ENCODE measurements around the gene INPP5D.
"Not testable (repeated sequence)": the region's sequence is repeated elsewhere in the genome, so short reads cannot be mapped to it uniquely, and the experiment has no call there.

INPP5D gene

DNA sequence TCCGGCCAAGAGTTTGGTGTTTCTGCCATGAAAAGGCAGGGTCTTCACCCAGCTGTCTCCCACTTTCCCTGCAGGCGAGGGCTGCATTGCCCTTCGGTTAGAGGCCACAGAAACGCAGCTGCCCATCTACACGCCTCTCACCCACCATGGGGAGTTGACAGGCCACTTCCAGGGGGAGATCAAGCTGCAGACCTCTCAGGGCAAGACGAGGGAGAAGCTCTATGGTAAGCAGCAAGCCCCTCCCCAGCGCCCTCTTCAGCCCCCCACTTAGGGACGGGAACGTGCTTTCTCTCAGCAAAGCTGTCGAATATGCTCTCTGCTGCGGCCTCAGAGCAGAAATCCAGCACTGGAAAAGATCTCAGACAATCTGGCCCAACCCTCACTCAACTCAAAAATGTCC is 133.6 kb downstream of the INPP5D start:
- no peaks in the 10 kb centered on the region for H3K27me3 ChIP-seq (ENCODE audit: control insufficient read depth, insufficient read depth, low read length)
- H3K9ac ChIP-seq (ENCODE audit: low read length), result no peak overlapping the region
- H3K4me1 ChIP-seq (ENCODE audit: control insufficient read depth, insufficient read depth, low read length), result no peaks in the 10 kb centered on the region
- H3K9me3 ChIP-seq (ENCODE audit: control insufficient read depth, low read length), result no peaks in the 10 kb centered on the region
- H3K4me3 ChIP-seq (ENCODE audit: low read length), result no peak overlapping the region
- no peaks in the 10 kb centered on the region for H3K36me3 ChIP-seq (ENCODE audit: control insufficient read depth, insufficient read depth, low read length)

DNA sequence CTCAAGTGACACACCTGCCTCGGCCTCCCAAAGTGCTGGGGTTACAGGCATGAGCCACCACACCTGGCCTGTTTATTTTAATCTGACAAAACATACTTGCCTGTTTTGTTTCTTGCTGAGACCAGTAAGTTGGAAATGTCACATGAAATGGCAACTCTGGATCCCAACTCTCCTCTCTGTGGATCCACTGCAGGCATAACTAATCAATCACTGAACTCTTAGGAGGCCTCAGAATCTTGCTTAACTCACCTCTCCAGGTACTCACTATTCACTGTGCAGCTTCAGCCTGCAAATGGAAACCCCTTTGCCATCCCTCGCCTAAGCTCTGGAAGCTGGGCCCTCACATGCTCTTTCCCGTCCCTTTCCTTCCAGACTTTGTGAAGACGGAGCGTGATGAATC is 134.9 kb downstream of the INPP5D start:
- H3K27me3 ChIP-seq (ENCODE audit: control insufficient read depth, insufficient read depth, low read length), result no peaks in the 10 kb centered on the region
- no peak overlapping the region for H3K9ac ChIP-seq (ENCODE audit: low read length)
- H3K9me3 ChIP-seq (ENCODE audit: control insufficient read depth, low read length), result no peaks in the 10 kb centered on the region
- no peak overlapping the region for H3K4me3 ChIP-seq (ENCODE audit: low read length)
- no peaks in the 10 kb centered on the region for H3K36me3 ChIP-seq (ENCODE audit: control insufficient read depth, insufficient read depth, low read length)
- H3K4me1 ChIP-seq (ENCODE audit: control insufficient read depth, insufficient read depth, low read length), result no peaks in the 10 kb centered on the region

DNA sequence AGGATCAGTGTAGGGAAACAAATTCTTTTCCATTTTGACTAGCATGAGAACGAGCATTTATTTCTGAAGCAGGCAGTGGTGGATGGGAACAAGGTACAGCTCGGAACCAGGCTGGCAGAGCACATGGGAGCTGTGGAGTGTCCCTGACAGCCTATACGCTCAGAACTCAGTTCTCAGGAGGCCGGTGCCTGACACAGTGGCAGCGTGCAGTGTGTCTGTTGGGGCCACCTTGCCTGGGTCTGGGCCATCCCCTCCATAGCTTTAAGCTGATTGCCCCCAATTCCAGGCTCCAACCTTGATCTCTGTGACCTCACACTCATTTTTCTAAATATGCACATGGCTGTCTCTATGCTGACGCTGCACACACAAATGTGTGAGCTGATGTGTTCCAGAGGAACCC is 136.9 kb downstream of the INPP5D start:
- Histone ChIP-seq H3K4me3 (ENCODE audit: low read length) (no peak overlapping the region), H3K36me3 (ENCODE audit: control insufficient read depth, insufficient read depth, low read length) (no peaks in the 10 kb centered on the region), H3K9ac (ENCODE audit: low read length) (no peak overlapping the region), H3K27me3 (ENCODE audit: control insufficient read depth, insufficient read depth, low read length) (no peaks in the 10 kb centered on the region), H3K4me1 (ENCODE audit: control insufficient read depth, insufficient read depth, low read length) (no peaks in the 10 kb centered on the region), H3K9me3 (ENCODE audit: control insufficient read depth, low read length) (no peaks in the 10 kb centered on the region)

DNA sequence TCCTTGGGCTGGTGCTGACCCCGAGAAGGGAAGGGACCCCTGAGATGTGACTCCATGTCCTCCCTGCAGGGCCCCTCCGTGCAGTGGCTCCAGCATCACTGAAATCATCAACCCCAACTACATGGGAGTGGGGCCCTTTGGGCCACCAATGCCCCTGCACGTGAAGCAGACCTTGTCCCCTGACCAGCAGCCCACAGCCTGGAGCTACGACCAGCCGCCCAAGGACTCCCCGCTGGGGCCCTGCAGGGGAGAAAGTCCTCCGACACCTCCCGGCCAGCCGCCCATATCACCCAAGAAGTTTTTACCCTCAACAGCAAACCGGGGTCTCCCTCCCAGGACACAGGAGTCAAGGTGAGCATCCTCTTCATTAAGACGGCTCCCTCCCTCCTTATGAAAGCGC is 137.9 kb downstream of the INPP5D start:
- Histone ChIP-seq H3K36me3 (ENCODE audit: control insufficient read depth, insufficient read depth, low read length) (no peaks in the 10 kb centered on the region), H3K9me3 (ENCODE audit: control insufficient read depth, low read length) (no peaks in the 10 kb centered on the region), H3K9ac (ENCODE audit: low read length) (no peak overlapping the region), H3K4me1 (ENCODE audit: control insufficient read depth, insufficient read depth, low read length) (no peaks in the 10 kb centered on the region), H3K27me3 (ENCODE audit: control insufficient read depth, insufficient read depth, low read length) (no peaks in the 10 kb centered on the region), H3K4me3 (ENCODE audit: low read length) (no peak overlapping the region)

DNA sequence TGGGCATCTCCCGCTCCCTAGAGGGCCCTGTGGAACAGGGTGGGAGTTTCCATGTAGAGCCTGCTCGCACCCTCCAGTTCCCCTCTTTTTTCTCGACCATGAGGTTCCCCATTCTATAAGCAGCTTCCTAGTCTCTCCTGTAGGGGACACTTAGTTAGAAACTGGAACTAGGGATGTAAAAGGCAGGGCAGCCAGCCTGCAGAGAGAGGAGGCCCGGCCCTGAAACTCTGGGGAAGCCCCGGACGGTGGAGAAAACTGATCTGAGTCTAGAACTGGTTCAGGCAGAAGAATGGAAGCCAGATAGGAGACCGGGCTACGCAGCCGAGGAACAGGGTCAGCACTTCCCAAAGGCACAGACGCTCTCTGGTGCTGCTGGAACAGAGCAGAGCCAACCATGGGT is 139.7 kb downstream of the INPP5D start:
- Histone ChIP-seq H3K4me3 (ENCODE audit: low read length) (no peak overlapping the region), H3K27me3 (ENCODE audit: control insufficient read depth, insufficient read depth, low read length) (no peaks in the 10 kb centered on the region), H3K9me3 (ENCODE audit: control insufficient read depth, low read length) (no peaks in the 10 kb centered on the region), H3K9ac (ENCODE audit: low read length) (no peak overlapping the region), H3K36me3 (ENCODE audit: control insufficient read depth, insufficient read depth, low read length) (no peaks in the 10 kb centered on the region), H3K4me1 (ENCODE audit: control insufficient read depth, insufficient read depth, low read length) (no peaks in the 10 kb centered on the region)

DNA sequence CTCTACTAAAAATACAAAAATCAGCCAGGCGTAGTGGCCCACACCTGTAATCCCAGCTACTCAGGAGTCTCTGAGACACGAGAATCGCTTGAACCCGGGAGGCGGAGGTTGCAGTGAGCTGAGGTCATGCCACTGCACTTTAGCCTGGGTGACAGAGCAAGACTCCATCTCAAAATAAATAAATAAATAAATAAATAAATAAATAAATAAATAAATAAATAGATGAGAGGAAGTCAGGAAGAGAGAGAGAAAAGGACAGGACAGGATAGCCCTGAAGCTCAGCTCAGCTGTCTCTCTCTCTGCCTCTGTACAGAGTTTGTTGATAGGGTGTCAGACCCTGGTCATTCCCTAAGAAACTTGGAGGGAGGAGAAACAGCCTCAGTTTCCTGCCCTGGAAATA is 140.6 kb downstream of the INPP5D start:
- H3K27me3 ChIP-seq (ENCODE audit: control insufficient read depth, insufficient read depth, low read length); H3K4me1 ChIP-seq (ENCODE audit: control insufficient read depth, insufficient read depth, low read length); H3K9me3 ChIP-seq (ENCODE audit: control insufficient read depth, low read length); H3K36me3 ChIP-seq (ENCODE audit: control insufficient read depth, insufficient read depth, low read length); H3K9ac ChIP-seq (ENCODE audit: low read length); H3K4me3 ChIP-seq (ENCODE audit: low read length): not testable (repeated sequence)

DNA sequence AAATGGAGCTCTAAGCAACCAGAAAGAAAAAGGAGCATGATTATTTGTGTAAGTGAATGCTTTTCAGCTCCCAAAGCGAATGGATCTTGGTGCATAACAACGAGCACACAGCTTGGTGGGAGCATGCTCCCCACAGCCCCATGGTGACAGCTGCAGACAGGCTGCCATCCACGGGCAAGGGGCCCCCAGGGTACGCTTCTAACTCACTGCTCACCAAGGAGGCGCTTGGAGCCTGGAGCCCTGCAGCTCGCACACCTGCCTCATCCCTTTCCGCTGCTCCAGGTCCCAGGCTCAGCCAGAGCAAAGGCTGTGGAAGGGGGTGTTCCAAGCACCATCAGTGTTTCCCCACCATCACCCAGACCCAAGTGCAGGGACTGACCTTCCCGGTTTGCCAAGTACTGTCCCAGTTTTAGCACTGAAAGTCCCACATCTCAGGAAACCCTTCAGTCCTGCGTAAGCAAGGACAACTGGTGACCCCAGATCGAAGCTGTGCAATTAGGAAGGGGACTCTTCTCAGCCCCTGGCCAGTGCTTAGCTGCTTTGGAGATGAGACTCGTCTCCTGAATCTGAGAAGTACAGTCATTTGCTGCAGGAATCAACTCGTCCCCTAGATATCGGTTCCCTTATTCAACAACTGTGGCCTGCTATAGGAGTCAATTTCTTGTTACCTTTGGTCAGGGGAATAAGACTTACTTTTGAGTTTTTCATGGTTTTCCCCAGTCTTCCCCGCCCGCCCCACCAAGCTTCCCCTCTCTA is 141.3 kb downstream of the INPP5D start:
- H3K4me1 ChIP-seq (ENCODE audit: control insufficient read depth, insufficient read depth, low read length), result no peaks in the 10 kb centered on the region
- H3K36me3 ChIP-seq (ENCODE audit: control insufficient read depth, insufficient read depth, low read length), result no peaks in the 10 kb centered on the region
- no peaks in the 10 kb centered on the region for H3K27me3 ChIP-seq (ENCODE audit: control insufficient read depth, insufficient read depth, low read length)
- no peak overlapping the region for H3K9ac ChIP-seq (ENCODE audit: low read length)
- no peaks in the 10 kb centered on the region for H3K9me3 ChIP-seq (ENCODE audit: control insufficient read depth, low read length)
- H3K4me3 ChIP-seq (ENCODE audit: low read length), result no peak overlapping the region

DNA sequence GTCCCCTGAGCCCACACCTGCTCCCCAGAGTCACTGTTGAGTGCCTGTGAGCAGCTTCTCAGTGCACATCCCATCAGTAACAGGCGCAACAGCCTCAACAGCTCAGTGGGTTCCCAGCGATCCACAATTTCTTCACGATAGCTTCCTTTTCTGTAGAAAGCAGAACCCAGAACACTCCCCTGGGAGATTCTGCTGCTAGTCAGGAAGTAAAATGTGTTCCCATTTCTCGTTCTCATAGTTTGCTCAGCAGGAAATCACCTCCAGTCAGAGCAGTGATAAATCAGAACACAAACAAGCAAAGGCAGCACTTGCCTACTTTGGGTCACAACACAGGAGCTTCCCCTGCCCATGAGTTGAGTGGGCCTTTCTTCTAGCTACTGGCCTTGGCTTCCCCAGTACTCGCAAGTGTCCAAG is 142.4 kb downstream of the INPP5D start:
- no peaks in the 10 kb centered on the region for H3K9me3 ChIP-seq (ENCODE audit: control insufficient read depth, low read length)
- H3K9ac ChIP-seq (ENCODE audit: low read length), result no peak overlapping the region
- H3K4me1 ChIP-seq (ENCODE audit: control insufficient read depth, insufficient read depth, low read length), result no peaks in the 10 kb centered on the region
- no peaks in the 10 kb centered on the region for H3K27me3 ChIP-seq (ENCODE audit: control insufficient read depth, insufficient read depth, low read length)
- no peaks in the 10 kb centered on the region for H3K36me3 ChIP-seq (ENCODE audit: control insufficient read depth, insufficient read depth, low read length)
- H3K4me3 ChIP-seq (ENCODE audit: low read length), result no peak overlapping the region

DNA sequence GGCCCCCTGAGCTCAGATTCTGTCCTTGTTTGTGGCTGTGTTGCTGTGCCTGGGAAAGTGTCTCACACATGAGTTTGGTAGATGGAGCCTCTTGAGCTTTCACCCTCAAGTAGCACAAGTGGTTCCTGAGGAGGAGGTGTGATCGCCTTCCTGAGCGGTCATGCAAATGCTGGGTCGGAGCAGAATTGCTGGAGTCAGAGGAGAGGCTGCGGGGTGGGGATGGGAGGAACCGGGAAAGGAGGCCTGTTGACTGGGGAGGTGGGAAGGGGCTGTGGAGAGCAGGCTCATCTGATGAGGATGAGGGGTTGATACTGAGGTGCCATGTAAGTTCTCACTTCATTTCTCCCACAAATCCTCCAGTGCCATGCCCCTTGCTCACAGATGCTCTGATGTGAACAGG is 142.9 kb downstream of the INPP5D start:
- H3K36me3 ChIP-seq (ENCODE audit: control insufficient read depth, insufficient read depth, low read length), result no peaks in the 10 kb centered on the region
- no peak overlapping the region for H3K9ac ChIP-seq (ENCODE audit: low read length)
- no peaks in the 10 kb centered on the region for H3K9me3 ChIP-seq (ENCODE audit: control insufficient read depth, low read length)
- H3K27me3 ChIP-seq (ENCODE audit: control insufficient read depth, insufficient read depth, low read length), result no peaks in the 10 kb centered on the region
- H3K4me1 ChIP-seq (ENCODE audit: control insufficient read depth, insufficient read depth, low read length), result no peaks in the 10 kb centered on the region
- no peak overlapping the region for H3K4me3 ChIP-seq (ENCODE audit: low read length)

DNA sequence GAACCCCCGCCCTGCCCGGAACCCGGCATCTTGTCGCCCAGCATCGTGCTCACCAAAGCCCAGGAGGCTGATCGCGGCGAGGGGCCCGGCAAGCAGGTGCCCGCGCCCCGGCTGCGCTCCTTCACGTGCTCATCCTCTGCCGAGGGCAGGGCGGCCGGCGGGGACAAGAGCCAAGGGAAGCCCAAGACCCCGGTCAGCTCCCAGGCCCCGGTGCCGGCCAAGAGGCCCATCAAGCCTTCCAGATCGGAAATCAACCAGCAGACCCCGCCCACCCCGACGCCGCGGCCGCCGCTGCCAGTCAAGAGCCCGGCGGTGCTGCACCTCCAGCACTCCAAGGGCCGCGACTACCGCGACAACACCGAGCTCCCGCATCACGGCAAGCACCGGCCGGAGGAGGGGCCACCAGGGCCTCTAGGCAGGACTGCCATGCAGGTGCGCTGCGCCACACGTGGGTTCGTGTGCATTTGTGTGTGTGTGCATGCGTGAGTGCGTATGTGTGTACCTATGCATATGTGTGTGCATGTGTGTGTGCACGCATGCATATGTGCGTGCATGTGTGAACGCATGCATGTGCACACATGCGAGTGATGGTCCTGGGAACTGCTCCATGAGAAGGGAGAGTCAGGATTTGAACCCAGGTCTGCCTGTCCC is 144.3 kb downstream of the INPP5D start:
- H3K4me3 ChIP-seq (ENCODE audit: low read length), result no peak overlapping the region
- H3K9me3 ChIP-seq (ENCODE audit: control insufficient read depth, low read length), result no peaks in the 10 kb centered on the region
- H3K4me1 ChIP-seq (ENCODE audit: control insufficient read depth, insufficient read depth, low read length), result no peaks in the 10 kb centered on the region
- H3K27me3 ChIP-seq (ENCODE audit: control insufficient read depth, insufficient read depth, low read length), result no peaks in the 10 kb centered on the region
- H3K9ac ChIP-seq (ENCODE audit: low read length), result no peak overlapping the region
- no peaks in the 10 kb centered on the region for H3K36me3 ChIP-seq (ENCODE audit: control insufficient read depth, insufficient read depth, low read length)

DNA sequence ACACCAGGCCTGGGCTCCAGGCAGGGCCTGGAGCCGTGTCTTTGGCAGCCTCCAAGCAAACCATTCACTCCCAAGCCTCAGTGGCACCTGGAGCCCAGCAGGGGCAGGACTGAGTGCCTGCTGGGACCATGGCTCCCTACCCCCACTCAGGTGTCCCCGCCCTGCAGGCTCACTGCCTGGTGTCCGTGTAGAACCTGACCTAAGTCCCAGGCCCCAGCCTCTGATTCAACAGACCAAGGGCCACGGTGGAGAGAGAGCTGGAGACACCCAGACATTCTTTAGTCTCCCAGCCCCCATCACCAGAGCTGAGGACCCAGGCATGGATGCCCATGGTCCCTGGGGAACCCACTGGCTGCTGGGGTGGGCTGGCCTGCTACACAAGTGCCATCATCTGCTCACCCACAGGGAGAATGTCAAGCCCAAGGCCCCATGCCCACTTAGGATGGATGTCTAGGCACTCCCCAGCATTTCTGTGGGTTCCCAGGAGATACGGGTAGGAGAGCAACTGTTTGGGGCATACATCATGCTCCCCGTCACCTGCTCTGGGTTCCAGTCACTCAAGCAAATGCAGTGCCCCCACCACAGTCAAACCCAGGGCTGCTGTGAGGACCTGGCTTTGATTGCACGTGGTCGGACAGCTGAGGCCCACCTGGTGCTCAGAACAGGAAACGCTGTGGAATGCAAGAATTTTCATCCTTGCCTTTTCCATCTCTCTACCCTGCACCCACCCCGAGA is 148.4 kb downstream of the INPP5D start:
- peaks cover 13% of the 10 kb centered on the region for H3K4me1 ChIP-seq (ENCODE audit: control insufficient read depth, insufficient read depth, low read length)
- H3K9ac ChIP-seq (ENCODE audit: low read length), result no peak overlapping the region
- no peaks in the 10 kb centered on the region for H3K9me3 ChIP-seq (ENCODE audit: control insufficient read depth, low read length)
- no peaks in the 10 kb centered on the region for H3K27me3 ChIP-seq (ENCODE audit: control insufficient read depth, insufficient read depth, low read length)
- no peaks in the 10 kb centered on the region for H3K36me3 ChIP-seq (ENCODE audit: control insufficient read depth, insufficient read depth, low read length)
- H3K4me3 ChIP-seq (ENCODE audit: low read length), result no peak overlapping the region

DNA sequence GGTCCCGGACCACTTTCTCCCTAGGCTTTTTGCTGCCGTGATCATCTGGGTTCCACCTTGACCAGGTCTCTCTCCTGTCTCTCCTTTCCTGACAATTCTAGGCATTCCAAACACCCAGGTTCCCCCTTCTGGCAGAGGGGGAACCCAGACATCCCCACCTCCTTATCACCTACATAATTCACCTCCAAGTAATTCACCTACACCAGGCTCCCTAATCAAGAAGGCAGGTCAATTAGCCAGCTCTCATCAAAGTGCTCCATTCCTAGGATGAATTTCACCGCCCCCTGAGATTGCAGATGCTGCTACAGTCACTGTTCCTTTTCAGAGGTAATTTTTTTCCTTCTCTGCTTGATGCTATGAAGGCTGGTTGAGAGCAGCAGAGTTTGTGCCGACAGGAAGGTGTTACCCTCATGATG is 149.0 kb downstream of the INPP5D start:
- no peak overlapping the region for H3K4me3 ChIP-seq (ENCODE audit: low read length)

More for the DNA sequence above, 149.0 kb downstream of the INPP5D start:
- peaks cover 13% of the 10 kb centered on the region for H3K4me1 ChIP-seq (ENCODE audit: control insufficient read depth, insufficient read depth, low read length)
- H3K9ac ChIP-seq (ENCODE audit: low read length), result no peak overlapping the region
- H3K36me3 ChIP-seq (ENCODE audit: control insufficient read depth, insufficient read depth, low read length), result no peaks in the 10 kb centered on the region
- no peaks in the 10 kb centered on the region for H3K27me3 ChIP-seq (ENCODE audit: control insufficient read depth, insufficient read depth, low read length)
- H3K9me3 ChIP-seq (ENCODE audit: control insufficient read depth, low read length), result no peaks in the 10 kb centered on the region
